Measurements from ENCODE around the gene FKRP. TPM values are rescaled to one million over a fixed set of nuclear protein-coding genes. Genes with fewer than 3 reads are reported as not detected.

FKRP gene
- total and polyA plus RNA-seq, 2 of the 13 experiments (the other 11 are each of a cell fraction or from before 2014, with no cell fraction given), result 7.3 to 9.8 TPM

GRCh38 chr19:46786236-46787039, 40.6 kb downstream of the FKRP start (continued):
- TF ChIP-seq, protein P1, sequence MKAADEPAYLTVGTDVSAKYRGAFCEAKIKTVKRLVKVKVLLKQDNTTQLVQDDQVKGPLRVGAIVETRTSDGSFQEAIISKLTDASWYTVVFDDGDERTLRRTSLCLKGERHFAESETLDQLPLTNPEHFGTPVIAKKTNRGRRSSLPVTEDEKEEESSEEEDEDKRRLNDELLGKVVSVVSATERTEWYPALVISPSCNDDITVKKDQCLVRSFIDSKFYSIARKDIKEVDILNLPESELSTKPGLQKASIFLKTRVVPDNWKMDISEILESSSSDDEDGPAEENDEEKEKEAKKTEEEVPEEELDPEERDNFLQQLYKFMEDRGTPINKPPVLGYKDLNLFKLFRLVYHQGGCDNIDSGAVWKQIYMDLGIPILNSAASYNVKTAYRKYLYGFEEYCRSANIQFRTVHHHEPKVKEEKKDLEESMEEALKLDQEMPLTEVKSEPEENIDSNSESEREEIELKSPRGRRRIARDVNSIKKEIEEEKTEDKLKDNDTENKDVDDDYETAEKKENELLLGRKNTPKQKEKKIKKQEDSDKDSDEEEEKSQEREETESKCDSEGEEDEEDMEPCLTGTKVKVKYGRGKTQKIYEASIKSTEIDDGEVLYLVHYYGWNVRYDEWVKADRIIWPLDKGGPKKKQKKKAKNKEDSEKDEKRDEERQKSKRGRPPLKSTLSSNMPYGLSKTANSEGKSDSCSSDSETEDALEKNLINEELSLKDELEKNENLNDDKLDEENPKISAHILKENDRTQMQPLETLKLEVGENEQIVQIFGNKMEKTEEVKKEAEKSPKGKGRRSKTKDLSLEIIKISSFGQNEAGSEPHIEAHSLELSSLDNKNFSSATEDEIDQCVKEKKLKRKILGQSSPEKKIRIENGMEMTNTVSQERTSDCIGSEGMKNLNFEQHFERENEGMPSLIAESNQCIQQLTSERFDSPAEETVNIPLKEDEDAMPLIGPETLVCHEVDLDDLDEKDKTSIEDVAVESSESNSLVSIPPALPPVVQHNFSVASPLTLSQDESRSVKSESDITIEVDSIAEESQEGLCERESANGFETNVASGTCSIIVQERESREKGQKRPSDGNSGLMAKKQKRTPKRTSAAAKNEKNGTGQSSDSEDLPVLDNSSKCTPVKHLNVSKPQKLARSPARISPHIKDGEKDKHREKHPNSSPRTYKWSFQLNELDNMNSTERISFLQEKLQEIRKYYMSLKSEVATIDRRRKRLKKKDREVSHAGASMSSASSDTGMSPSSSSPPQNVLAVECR (CRISPR knock-in tag; IDR thresholded peaks at IDR 0.05; ENCODE audit: borderline replicate concordance), result peak; percentile 73
- TF ChIP-seq KLF16 (CRISPR knock-in tag; IDR thresholded peaks at IDR 0.05) (0 out of 4 replicates have a peak, but pooled peaks of 1 of the 2 experiments have one; percentile 36), SMC3 (IDR thresholded peaks at IDR 0.05; ENCODE audit: low read length) (no peak), DMAP1 (CRISPR knock-in tag; IDR thresholded peaks at IDR 0.05) (0 out of 2 replicates have a peak, but pooled peaks have one; percentile 35), ZSCAN31 (CRISPR knock-in tag; IDR thresholded peaks at IDR 0.05; ENCODE audit: low read depth) (peak; percentile 12; the same call in 1 of the 2 replicates), JARID2 (CRISPR knock-in tag; IDR thresholded peaks at IDR 0.05; ENCODE audit: insufficient replicate concordance) (no peak), GABPA (IDR thresholded peaks at IDR 0.05; ENCODE audit: low read depth, low read length) (no peak), GABPA (CRISPR knock-in tag; IDR thresholded peaks at IDR 0.05; ENCODE audit: low read depth) (peak; percentile 29; the same call in 1 of the 2 replicates), ZNF556 (CRISPR knock-in tag; IDR thresholded peaks at IDR 0.05; ENCODE audit: borderline replicate concordance) (no peak), RBM22 (optimal IDR thresholded peaks at IDR 0.05; ENCODE audit: low read length) (peak; percentile 51), NFATC3 (CRISPR knock-in tag; IDR thresholded peaks at IDR 0.05) (no peak), ZBTB26 (CRISPR knock-in tag; IDR thresholded peaks at IDR 0.05; ENCODE audit: borderline replicate concordance) (no peak), CAMTA2 (CRISPR knock-in tag; IDR thresholded peaks at IDR 0.05; ENCODE audit: borderline replicate concordance) (no peak), PHF5A (CRISPR knock-in tag; IDR thresholded peaks at IDR 0.05; ENCODE audit: low read depth, unreplicated experiment) (no peak), ZNF776 (CRISPR knock-in tag; IDR thresholded peaks at IDR 0.05) (0 out of 2 replicates have a peak, but pooled peaks have one; percentile 19)
- TF ChIP-seq, protein P2, sequence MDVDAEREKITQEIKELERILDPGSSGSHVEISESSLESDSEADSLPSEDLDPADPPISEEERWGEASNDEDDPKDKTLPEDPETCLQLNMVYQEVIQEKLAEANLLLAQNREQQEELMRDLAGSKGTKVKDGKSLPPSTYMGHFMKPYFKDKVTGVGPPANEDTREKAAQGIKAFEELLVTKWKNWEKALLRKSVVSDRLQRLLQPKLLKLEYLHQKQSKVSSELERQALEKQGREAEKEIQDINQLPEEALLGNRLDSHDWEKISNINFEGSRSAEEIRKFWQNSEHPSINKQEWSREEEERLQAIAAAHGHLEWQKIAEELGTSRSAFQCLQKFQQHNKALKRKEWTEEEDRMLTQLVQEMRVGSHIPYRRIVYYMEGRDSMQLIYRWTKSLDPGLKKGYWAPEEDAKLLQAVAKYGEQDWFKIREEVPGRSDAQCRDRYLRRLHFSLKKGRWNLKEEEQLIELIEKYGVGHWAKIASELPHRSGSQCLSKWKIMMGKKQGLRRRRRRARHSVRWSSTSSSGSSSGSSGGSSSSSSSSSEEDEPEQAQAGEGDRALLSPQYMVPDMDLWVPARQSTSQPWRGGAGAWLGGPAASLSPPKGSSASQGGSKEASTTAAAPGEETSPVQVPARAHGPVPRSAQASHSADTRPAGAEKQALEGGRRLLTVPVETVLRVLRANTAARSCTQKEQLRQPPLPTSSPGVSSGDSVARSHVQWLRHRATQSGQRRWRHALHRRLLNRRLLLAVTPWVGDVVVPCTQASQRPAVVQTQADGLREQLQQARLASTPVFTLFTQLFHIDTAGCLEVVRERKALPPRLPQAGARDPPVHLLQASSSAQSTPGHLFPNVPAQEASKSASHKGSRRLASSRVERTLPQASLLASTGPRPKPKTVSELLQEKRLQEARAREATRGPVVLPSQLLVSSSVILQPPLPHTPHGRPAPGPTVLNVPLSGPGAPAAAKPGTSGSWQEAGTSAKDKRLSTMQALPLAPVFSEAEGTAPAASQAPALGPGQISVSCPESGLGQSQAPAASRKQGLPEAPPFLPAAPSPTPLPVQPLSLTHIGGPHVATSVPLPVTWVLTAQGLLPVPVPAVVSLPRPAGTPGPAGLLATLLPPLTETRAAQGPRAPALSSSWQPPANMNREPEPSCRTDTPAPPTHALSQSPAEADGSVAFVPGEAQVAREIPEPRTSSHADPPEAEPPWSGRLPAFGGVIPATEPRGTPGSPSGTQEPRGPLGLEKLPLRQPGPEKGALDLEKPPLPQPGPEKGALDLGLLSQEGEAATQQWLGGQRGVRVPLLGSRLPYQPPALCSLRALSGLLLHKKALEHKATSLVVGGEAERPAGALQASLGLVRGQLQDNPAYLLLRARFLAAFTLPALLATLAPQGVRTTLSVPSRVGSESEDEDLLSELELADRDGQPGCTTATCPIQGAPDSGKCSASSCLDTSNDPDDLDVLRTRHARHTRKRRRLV (CRISPR knock-in tag; IDR thresholded peaks at IDR 0.05), result peak; percentile 25; the same call in 1 of the 2 replicates
- TF ChIP-seq, protein P3, sequence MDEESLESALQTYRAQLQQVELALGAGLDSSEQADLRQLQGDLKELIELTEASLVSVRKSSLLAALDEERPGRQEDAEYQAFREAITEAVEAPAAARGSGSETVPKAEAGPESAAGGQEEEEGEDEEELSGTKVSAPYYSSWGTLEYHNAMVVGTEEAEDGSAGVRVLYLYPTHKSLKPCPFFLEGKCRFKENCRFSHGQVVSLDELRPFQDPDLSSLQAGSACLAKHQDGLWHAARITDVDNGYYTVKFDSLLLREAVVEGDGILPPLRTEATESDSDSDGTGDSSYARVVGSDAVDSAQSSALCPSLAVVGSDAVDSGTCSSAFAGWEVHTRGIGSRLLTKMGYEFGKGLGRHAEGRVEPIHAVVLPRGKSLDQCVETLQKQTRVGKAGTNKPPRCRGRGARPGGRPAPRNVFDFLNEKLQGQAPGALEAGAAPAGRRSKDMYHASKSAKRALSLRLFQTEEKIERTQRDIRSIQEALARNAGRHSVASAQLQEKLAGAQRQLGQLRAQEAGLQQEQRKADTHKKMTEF (CRISPR knock-in tag; IDR thresholded peaks at IDR 0.05), result no peak
